GM23338 (cell line): ENCODE measurements around the gene G6PC2.

Experiments
- CREB1 ChIP-seq: fragments of 250-450 bp; sonication (Bioruptor Pico); IDR thresholded peaks from 2 replicates; pipeline ENCODE4 v1.5.0; 2020; ENCODE audit warnings: low read depth, mild to moderate bottlenecking, moderate library complexity
- CTCF ChIP-seq, 2 experiments: fragments of 200-600 bp in 1 of 2; sonication (generic) in 1 of 2; conservative IDR thresholded peaks; 2 replicates each; pipeline versions ENCODE4 v1.5.1 to v1.6.1; 2016 to 2017; ENCODE audit warnings: antibody characterized with exemption in 2 of 2, low read depth in 2 of 2, mild to moderate bottlenecking in 2 of 2, moderate library complexity in 1 of 2
- EZH2 ChIP-seq: fragments of 200-600 bp; sonication (generic); IDR thresholded peaks from one replicate; pipeline ENCODE4 v1.8.0; 2017; ENCODE audit warnings: antibody characterized with exemption, mild to moderate bottlenecking, low read depth; ENCODE audit not compliant: unreplicated experiment
- JUNB ChIP-seq: IDR thresholded peaks from one replicate; pipeline ENCODE4 v1.6.1; 2016; ENCODE audit warnings: antibody characterized with exemption; ENCODE audit not compliant: unreplicated experiment
- NANOG ChIP-seq: IDR thresholded peaks from 2 replicates; pipeline ENCODE4 v1.6.1; 2016; ENCODE audit warnings: antibody characterized with exemption, borderline replicate concordance
- POLR2AphosphoS5 ChIP-seq: IDR thresholded peaks from 2 replicates; pipeline ENCODE4 v1.6.1; 2016; ENCODE audit warnings: antibody characterized with exemption, low read depth
- REST ChIP-seq: IDR thresholded peaks from one replicate; pipeline ENCODE4 v1.6.1; 2018; ENCODE audit warnings: antibody characterized with exemption; ENCODE audit not compliant: unreplicated experiment
- ZNF331 ChIP-seq: fragments of 250-450 bp; sonication (Bioruptor Pico); IDR thresholded peaks from 2 replicates; pipeline ENCODE4 v1.5.0; 2020; ENCODE audit warnings: low read depth, mild to moderate bottlenecking, moderate library complexity

GRCh38 chr2:168855601-168856000 lies 45.5 kb upstream of the G6PC2 start:
- TF ChIP-seq POLR2AphosphoS5 (no peak), CTCF (conservative IDR thresholded peaks at IDR 0.05; ENCODE audit: low read depth in 2 of 2) (no peak), CREB1 (CRISPR knock-in tag) (no peak), ZNF331 (CRISPR knock-in tag) (no peak), EZH2 (no peak), JUNB (no peak), REST (no peak), NANOG (no peak)
